OCI-LY1 (cell line): ENCODE data around the gene PGAM2.

Experiments used
- H2AFZ ChIP-seq: fragments of 200-600 bp; sonication (generic), shearing (Covaris generic); 2 replicates; pipeline ENCODE4 v1.6.0; 2014; ENCODE audit warnings: antibody characterized with exemption, mild to moderate bottlenecking, low read length
- H3F3A ChIP-seq: fragments of 200-600 bp; sonication (generic), shearing (Covaris generic); 2 replicates; pipeline ENCODE4 v1.6.0; 2014; ENCODE audit warnings: mild to moderate bottlenecking, antibody characterized with exemption, low read length, moderate library complexity; ENCODE audit not compliant: insufficient read depth
- H3K27ac ChIP-seq: fragments of 200-600 bp; sonication (generic); 2 replicates; pipeline ENCODE4 v1.5.1; 2014; ENCODE audit warnings: low read length, mixed run types, mild to moderate bottlenecking, low read depth; ENCODE audit not compliant: poor library complexity, severe bottlenecking
- H3K27me3 ChIP-seq: fragments of 200-600 bp; sonication (generic); 2 replicates; pipeline ENCODE4 v1.6.0; 2014; ENCODE audit warnings: antibody characterized with exemption, mild to moderate bottlenecking, low read length, moderate library complexity; ENCODE audit not compliant: insufficient read depth
- H3K36me3 ChIP-seq: fragments of 200-600 bp; sonication (generic); 2 replicates; pipeline ENCODE4 v1.6.1; 2014; ENCODE audit warnings: mild to moderate bottlenecking, antibody characterized with exemption, low read length, moderate library complexity, mixed read lengths; ENCODE audit not compliant: insufficient read depth
- H3K4me1 ChIP-seq: fragments of 200-600 bp; sonication (generic); 2 replicates; pipeline ENCODE4 v1.5.1; 2014; ENCODE audit warnings: mild to moderate bottlenecking, low read length, moderate library complexity; ENCODE audit not compliant: insufficient read depth, severe bottlenecking
- H3K4me2 ChIP-seq: fragments of 200-600 bp; sonication (generic), shearing (Covaris generic); 2 replicates; pipeline ENCODE4 v1.6.1; 2014; ENCODE audit warnings: low read length
- H3K4me3 ChIP-seq: fragments of 200-600 bp; sonication (generic); 2 replicates; pipeline ENCODE4 v1.5.1; 2014; ENCODE audit warnings: low read length, low read depth, mild to moderate bottlenecking, mixed read lengths; ENCODE audit not compliant: poor library complexity, severe bottlenecking
- H3K79me2 ChIP-seq: fragments of 200-600 bp; shearing (Covaris generic); 2 replicates; pipeline ENCODE4 v1.6.1; 2016; ENCODE audit warnings: mixed run types, low read length, mixed read lengths; ENCODE audit not compliant: insufficient read depth
- H3K9ac ChIP-seq: fragments of 200-600 bp; sonication (generic), shearing (Covaris generic); 2 replicates; pipeline ENCODE4 v1.6.1; 2014; ENCODE audit warnings: mild to moderate bottlenecking, low read length, mixed read lengths
- H3K9me2 ChIP-seq: fragments of 200-600 bp; sonication (generic), shearing (Covaris generic); 2 replicates; pipeline ENCODE4 v1.6.1; 2014; ENCODE audit warnings: low read depth, mild to moderate bottlenecking, low read length, mixed read lengths
- H3K9me3 ChIP-seq: fragments of 200-600 bp; shearing (Covaris generic); 2 replicates; pipeline ENCODE4 v1.6.1; 2014; ENCODE audit warnings: low read length, mixed read lengths
- H4K20me1 ChIP-seq: fragments of 200-600 bp; sonication (generic), shearing (Covaris generic); 2 replicates; pipeline ENCODE4 v1.6.0; 2016; ENCODE audit warnings: mild to moderate bottlenecking, low read length; ENCODE audit not compliant: insufficient read depth
- CTCF ChIP-seq: fragments of 200-600 bp; sonication (generic), shearing (Covaris generic); IDR thresholded peaks from 2 replicates; pipeline ENCODE4 v1.5.1; 2017; ENCODE audit warnings: mild to moderate bottlenecking, antibody characterized with exemption, low read length, moderate library complexity, mixed read lengths
- EZH2 ChIP-seq: fragments of 200-600 bp; sonication (generic), shearing (Covaris generic); IDR thresholded peaks from 2 replicates; pipeline ENCODE4 v1.8.0; 2017; ENCODE audit warnings: borderline replicate concordance, mixed run types, mild to moderate bottlenecking, antibody characterized with exemption, low read length, moderate library complexity, mixed read lengths

Gene PGAM2

GRCh38 chr7:44063547-44063893 is 1.8 kb downstream of the PGAM2 start:
- Histone ChIP-seq H3K27ac (no peak overlapping the region), H4K20me1 (no peaks in the 10 kb centered on the region), H2AFZ (no peak overlapping the region), H3F3A (0 out of 2 replicates have a peak, but pooled peaks cover 2% of the 10 kb centered on the region), H3K36me3 (peaks cover 44% of the 10 kb centered on the region), H3K4me2 (no peak overlapping the region), H3K9ac (no peak overlapping the region), H3K4me1 (peaks cover 4% of the 10 kb centered on the region), H3K9me2 (no peaks in the 10 kb centered on the region), H3K4me3 (no peak overlapping the region), H3K27me3 (no peaks in the 10 kb centered on the region; the same call in 1 of the 2 replicates), H3K79me2 (no peaks in the 10 kb centered on the region), H3K9me3 (no peaks in the 10 kb centered on the region)
- no peak for TF ChIP-seq EZH2
- no peak for TF ChIP-seq CTCF

- Histone ChIP-seq H3K27ac (no peak overlapping the region), H3F3A (no peaks in the 10 kb centered on the region), H3K79me2 (no peaks in the 10 kb centered on the region), H3K36me3 (peaks cover 51% of the 10 kb centered on the region), H3K9ac (no peak overlapping the region), H2AFZ (no peak overlapping the region), H3K4me3 (no peak overlapping the region), H3K4me1 (peaks cover 10% of the 10 kb centered on the region), H3K9me3 (no peaks in the 10 kb centered on the region), H3K9me2 (no peaks in the 10 kb centered on the region), H3K4me2 (no peak overlapping the region), H3K27me3 (no peaks in the 10 kb centered on the region; the same call in 1 of the 2 replicates), H4K20me1 (no peaks in the 10 kb centered on the region)
- TF ChIP-seq EZH2 (no peak), CTCF (no peak)
These were observed 2.5 kb downstream of the PGAM2 start for GRCh38 chr7:44062903-44063295.

- Histone ChIP-seq H3K4me1 (peaks cover 12% of the 10 kb centered on the region), H3K9me2 (no peaks in the 10 kb centered on the region)
These were observed 3.0 kb downstream of the PGAM2 start for GRCh38 chr7:44062180-44062902.

More at GRCh38 chr7:44062180-44062902, 3.0 kb downstream of the PGAM2 start:
- Histone ChIP-seq H3K9me3 (no peaks in the 10 kb centered on the region), H3K36me3 (peaks cover 56% of the 10 kb centered on the region), H3K79me2 (no peaks in the 10 kb centered on the region), H3K27me3 (no peaks in the 10 kb centered on the region; the same call in 1 of the 2 replicates), H3K4me2 (no peak overlapping the region), H3F3A (no peaks in the 10 kb centered on the region), H3K27ac (no peak overlapping the region), H3K9ac (no peak overlapping the region), H4K20me1 (no peaks in the 10 kb centered on the region), H2AFZ (no peak overlapping the region), H3K4me3 (no peak overlapping the region)
- TF ChIP-seq CTCF (no peak), EZH2 (no peak)
